GM18507 (cell line): ENCODE data around the gene PRRT4.

Experiments
- DNase-seq: peaks from one replicate; pipeline ENCODE4 v3.0.0; 2011; ENCODE audit warnings: low read depth; ENCODE audit not compliant: insufficient read length; ENCODE audit errors: extremely low spot score
- FAIRE-seq: peaks from 2 replicates; lab custom pipeline; 2011; peaks lifted over from hg19 to GRCh38; lab: Jason Lieb, UNC

PRRT4 gene

GRCh38 chr7:128380483-128381106, 19.1 kb upstream of the PRRT4 start:
- DNase-seq (no peak), FAIRE-seq (no peak)

GRCh38 chr7:128379900-128380479, 18.5 kb upstream of the PRRT4 start:
- FAIRE-seq: no peak
- no peak for DNase-seq

- DNase-seq: no peak
- no peak for FAIRE-seq
These were observed 17.1 kb upstream of the PRRT4 start for GRCh38 chr7:128378637-128379036.

GRCh38 chr7:128376077-128376476, 14.6 kb upstream of the PRRT4 start:
- DNase-seq (no peak), FAIRE-seq (no peak)

GRCh38 chr7:128374041-128374440, 12.6 kb upstream of the PRRT4 start:
- FAIRE-seq (no peak), DNase-seq (no peak)

GRCh38 chr7:128373606-128374005, 12.1 kb upstream of the PRRT4 start:
- DNase-seq (no peak), FAIRE-seq (no peak)

- DNase-seq: no peak
- FAIRE-seq: no peak
These were observed 9.0 kb upstream of the PRRT4 start for GRCh38 chr7:128370491-128370890.

GRCh38 chr7:128366986-128367385, 5.5 kb upstream of the PRRT4 start:
- DNase-seq (no peak), FAIRE-seq (no peak)

- DNase-seq (no peak), FAIRE-seq (no peak)
These were observed 4.8 kb upstream of the PRRT4 start for GRCh38 chr7:128366300-128366699.

GRCh38 chr7:128365432-128365831, 3.9 kb upstream of the PRRT4 start:
- DNase-seq: no peak
- no peak for FAIRE-seq

GRCh38 chr7:128364166-128364870, 2.8 kb upstream of the PRRT4 start:
- DNase-seq (no peak), FAIRE-seq (no peak)

- DNase-seq (no peak), FAIRE-seq (no peak)
These were observed 1.8 kb upstream of the PRRT4 start for GRCh38 chr7:128363261-128363721.

GRCh38 chr7:128362670-128363069, 1.2 kb upstream of the PRRT4 start:
- DNase-seq (no peak), FAIRE-seq (no peak)

- no peak for FAIRE-seq
- DNase-seq: no peak
These were observed 1.2 kb downstream of the PRRT4 start for GRCh38 chr7:128360359-128360678.

GRCh38 chr7:128359939-128360338, 1.6 kb downstream of the PRRT4 start:
- DNase-seq: no peak
- FAIRE-seq: no peak

GRCh38 chr7:128359336-128359735, 2.2 kb downstream of the PRRT4 start:
- no peak for FAIRE-seq
- DNase-seq: no peak

- DNase-seq (no peak), FAIRE-seq (no peak)
These were observed 3.3 kb downstream of the PRRT4 start for GRCh38 chr7:128358233-128358632.

- DNase-seq (no peak), FAIRE-seq (no peak)
These were observed 4.3 kb downstream of the PRRT4 start for GRCh38 chr7:128357217-128357613.

GRCh38 chr7:128356546-128357216, 4.8 kb downstream of the PRRT4 start:
- FAIRE-seq: no peak
- no peak for DNase-seq

GRCh38 chr7:128353610-128354009, 7.9 kb downstream of the PRRT4 start:
- DNase-seq (no peak), FAIRE-seq (no peak)

- DNase-seq (no peak), FAIRE-seq (no peak)
These were observed 8.3 kb downstream of the PRRT4 start for GRCh38 chr7:128353189-128353588.
